ENCODE measurements around the gene LRP1B.

The LRP1B gene

GRCh38 chr2:141501752-141502151, 629.1 kb downstream of the LRP1B start:
- no peak for DNase-seq

GRCh38 chr2:141499123-141499522, 631.7 kb downstream of the LRP1B start:
- DNase-seq, result no peak

GRCh38 chr2:141498561-141498960, 632.3 kb downstream of the LRP1B start:
- no peak for DNase-seq

DNA sequence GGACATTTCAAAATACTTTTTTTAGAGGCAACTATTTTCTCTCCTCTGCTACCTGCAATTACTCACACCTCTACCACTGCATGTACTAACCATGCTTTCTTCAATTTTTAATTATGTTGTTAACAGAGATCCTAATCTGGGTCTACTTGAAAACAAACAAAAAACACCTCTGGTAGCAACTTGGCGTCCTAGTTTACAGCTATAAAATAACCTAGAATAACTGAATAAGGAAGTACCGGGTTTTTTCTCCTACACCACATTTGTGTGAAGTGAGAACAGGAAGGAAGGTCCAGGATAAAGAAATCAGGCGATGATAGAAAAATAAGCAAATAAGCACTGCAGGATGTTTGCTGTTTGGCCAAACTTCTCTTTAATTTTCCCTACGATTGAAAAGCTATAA, 633.5 kb downstream of the LRP1B start:
- DNase-seq, result no peak

DNA sequence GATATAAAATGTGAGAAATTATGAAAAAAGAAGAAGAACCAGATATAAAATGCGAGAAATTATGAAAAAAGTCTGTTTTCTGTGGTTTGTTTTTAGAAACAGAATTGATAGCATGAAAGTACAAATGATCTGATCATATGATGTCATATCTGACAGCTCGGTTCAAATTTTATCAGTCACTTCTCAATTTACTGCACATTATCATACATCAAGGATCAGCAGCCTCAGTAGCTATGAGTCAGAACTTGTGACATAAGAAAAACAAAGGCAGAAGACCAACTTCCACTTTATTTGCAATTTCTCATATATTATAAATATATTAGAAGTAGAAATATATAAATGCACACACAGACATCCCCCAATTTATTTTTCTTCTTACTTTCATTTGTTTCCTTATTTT, 634.0 kb downstream of the LRP1B start:
- no peak for DNase-seq

DNA sequence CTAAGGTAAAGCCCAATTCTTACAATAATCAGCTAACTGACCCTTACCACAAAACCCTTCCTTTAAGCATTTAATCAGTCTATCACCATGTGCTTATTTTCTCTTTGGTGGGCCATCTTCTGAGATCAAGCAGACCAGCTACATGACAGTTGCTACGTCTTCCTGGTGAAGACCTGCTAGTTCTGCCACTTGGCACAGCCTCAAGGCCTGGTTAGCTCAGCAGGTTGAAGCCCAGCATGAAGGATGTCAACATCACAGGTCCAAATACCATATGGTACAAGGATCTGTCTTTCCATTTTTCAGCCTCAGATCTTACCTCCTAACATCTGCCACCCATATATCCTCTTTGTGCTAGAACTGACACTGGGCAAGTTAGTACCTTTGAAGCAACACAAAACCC, 636.9 kb downstream of the LRP1B start:
- DNase-seq, result no peak

DNA sequence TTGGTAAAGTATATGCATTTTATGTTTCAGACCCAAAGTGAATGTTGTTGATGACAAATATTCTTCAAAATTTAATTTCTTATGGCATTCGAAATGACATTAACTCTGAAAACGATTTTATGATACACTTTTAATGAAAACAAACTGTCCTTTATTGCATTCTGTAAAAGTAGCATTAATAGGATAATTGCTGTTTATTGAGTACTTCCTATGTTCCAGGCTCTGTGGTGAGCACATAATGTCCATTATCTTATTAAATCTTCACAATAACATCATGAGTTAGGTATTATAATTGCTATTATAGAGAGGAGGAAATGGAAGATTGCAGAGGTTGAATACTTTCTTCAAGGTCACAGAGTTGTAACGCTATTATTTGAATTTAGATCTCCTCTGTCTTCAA, 638.0 kb downstream of the LRP1B start:
- DNase-seq, result no peak

GRCh38 chr2:141490886-141491285, 639.9 kb downstream of the LRP1B start:
- DNase-seq, result no peak

DNA sequence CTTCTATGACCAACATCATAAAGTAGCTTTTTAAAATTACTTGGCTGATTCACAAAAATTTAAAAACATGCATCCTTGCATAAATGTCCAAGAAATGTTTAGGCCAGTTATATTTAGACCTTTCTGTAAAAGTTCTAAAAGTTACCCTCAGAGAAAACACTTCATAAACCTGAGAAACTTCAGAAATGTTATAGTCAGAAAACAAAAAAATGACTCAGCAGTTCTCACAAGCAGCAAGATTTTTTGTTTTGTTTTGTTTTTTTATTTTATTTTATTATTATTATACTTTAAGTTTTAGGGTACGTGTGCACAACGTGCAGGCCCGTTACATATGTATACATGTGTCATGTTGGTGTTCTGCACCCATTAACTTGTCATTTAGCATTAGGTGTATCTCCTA, 648.1 kb downstream of the LRP1B start:
- DNase-seq, result no peak

DNA sequence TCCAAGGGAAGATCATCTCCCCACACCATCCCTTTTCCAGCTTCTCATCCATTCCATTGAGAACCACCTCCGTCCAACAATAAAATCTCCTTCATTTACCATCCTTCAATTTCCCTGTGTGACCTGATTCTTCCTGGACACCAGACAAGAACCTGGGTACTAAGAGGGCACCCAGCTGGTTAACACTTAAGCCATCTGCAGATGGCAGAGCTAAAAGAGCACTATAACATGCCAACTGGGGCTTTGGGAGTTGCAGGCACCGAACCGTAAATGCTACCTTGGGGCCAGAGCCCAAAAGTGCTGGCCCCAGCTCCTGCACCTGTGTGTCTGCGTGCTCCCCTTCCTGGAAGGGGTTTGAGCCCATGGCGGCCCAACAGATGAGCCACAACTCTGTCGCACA, 655.0 kb downstream of the LRP1B start:
- DNase-seq, result no peak

DNA sequence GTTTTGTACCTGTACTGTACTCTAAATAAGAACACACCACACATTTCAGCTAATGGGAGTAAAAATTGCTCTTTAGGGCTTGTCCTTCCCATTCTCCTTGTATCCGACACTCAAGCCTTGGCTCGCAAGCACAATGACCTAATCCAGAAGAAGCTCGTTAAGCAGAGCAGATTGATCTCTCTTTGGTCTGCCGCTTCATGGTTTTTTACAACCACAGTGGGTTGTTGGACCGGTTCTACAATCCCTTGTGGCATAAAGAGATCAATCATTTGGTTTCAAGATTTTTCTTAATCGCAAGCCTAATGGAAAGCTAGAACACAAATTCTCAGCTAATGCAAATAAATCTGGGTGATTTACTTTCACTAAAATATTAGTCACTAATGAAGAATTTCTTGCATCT, 662.1 kb downstream of the LRP1B start:
- peak in 2 of 3 experiments; percentile 3 to 56 for DNase-seq

GRCh38 chr2:141467331-141467730, 663.5 kb downstream of the LRP1B start:
- DNase-seq, result no peak

- no peak for DNase-seq
Measured at GRCh38 chr2:141464995-141465394, 665.8 kb downstream of the LRP1B start.

- DNase-seq, result no peak
Measured at GRCh38 chr2:141458351-141458750, 672.5 kb downstream of the LRP1B start.

- DNase-seq, result no peak
Measured at GRCh38 chr2:141455877-141456276, 674.9 kb downstream of the LRP1B start.

GRCh38 chr2:141455211-141455826, 675.5 kb downstream of the LRP1B start:
- peak in 1 of 3 experiments; percentile 14 for DNase-seq

DNA sequence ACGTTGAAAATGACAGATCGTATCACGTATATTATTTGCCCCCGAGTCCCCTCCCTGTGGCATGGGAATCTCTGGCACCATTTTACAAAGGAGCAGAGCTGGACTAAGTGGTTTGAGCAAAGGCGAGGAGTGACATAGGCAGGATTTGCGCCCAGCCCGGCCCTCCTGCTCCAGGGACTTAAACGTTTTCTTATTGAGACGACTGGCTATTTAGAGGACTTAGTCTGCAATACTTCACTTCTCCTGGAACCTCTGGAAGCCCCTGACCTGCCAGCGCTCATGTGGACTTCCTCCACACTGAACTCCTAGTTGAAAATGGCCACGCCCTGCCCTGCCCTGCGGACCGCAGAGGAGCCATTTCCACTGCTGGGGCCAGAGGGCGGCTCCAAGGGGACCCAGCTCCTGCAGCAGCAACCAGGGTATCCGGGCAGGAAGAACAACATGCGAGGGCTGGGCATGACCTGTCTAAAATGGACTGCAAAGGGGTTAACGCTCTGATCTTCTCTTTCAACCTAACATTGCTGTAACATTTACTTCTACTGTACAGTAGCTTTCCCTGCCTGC, 690.7 kb downstream of the LRP1B start:
- DNase-seq, result no peak

GRCh38 chr2:141439524-141439923, 691.3 kb downstream of the LRP1B start:
- DNase-seq, result peak in 1 of 3 experiments; percentile 40

GRCh38 chr2:141438536-141438935, 692.3 kb downstream of the LRP1B start:
- DNase-seq, result no peak

GRCh38 chr2:141437521-141437920, 693.3 kb downstream of the LRP1B start:
- DNase-seq, result no peak

DNA sequence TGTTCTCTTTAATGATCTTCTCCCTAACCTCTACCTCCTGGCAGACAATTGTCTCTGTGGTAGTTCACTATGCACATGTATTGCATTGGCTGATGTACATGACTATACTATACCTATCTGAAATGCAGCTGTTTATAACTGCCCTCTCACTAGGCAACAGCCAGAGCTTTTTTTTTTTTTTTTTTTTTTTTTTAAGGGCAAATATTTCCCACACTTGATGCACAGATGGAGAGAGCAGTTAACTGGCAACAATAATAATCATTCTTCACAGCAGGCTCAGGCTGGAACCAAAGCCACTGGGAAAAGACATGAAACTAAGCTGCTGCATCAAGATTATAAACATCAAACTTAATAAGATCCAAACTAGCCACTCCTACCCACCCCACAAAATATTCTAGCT, 707.7 kb downstream of the LRP1B start:
- DNase-seq, result peak in 2 of 3 experiments; percentile 47 to 83

- no peak for DNase-seq
Measured at GRCh38 chr2:141417246-141417797, 713.5 kb downstream of the LRP1B start.

- DNase-seq, result no peak
Measured at GRCh38 chr2:141411419-141411818, 719.4 kb downstream of the LRP1B start.

- DNase-seq, result no peak
Measured at GRCh38 chr2:141399270-141399669, 731.5 kb downstream of the LRP1B start.

GRCh38 chr2:141393214-141393545, 737.6 kb downstream of the LRP1B start:
- no peak for DNase-seq
